NCI-H1436 treated with DMSO at 0.1 percent for 48 hours (cell line): Measurements from ENCODE around the gene C2CD2L.
"Not testable (repeated sequence)": the region's sequence is repeated elsewhere in the genome, so short reads cannot be mapped to it uniquely, and the experiment has no call there.

Experiments used
- DNase-seq: peaks from one replicate; lab custom pipeline; 2025; lab: John Stamatoyannopoulos, UW

C2CD2L gene

DNA sequence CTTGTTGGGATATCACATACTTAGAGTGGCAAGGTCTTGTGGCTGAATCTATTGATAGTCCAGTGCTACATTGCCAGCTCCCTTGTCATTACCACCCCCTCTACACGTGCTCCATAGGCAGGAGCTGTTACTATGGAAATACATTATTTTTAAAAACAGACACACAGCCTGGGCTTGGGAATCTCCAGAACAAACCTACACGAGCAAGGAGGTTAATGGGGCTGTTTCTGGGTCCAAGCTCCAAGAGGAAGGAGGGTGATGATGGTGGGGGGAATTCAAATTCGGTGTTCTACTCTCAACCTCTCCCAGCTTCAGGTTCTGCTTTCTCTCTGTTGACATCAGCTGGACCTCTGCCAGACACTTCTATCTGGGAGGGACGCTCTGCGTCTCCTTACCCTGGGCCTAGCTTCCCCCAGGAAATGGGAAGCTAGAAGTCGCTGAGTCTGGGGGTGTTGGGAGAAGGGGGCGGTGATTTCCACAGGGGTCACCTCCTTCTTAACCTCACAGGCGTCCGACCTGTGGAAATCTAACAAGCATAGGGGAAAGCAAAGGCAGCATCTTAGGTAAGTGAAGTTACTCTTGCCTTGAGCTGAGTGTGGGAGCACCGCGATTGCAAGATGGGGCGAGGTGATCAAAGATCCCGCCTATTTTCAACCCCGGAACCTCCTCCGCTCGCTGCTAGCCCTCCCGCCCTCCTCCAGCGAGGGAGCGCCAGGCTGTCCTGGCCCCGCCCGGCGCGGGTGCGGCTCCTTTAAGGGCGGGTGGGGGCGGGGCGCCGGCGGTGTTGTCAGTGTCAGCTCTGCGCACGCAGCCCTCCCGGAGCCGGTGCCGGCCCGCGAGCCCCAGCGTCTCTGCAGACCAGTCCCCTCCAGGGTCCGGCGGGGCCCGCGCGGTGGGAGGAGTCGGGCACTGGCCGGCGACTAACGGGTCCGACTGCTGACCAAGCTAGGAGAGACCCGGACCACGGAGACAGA lies at the start of gene C2CD2L:
C2CD2L (plus strand) TSS at position 781 of the 974 bp plus-strand sequence. CDS start 398 bp downstream, outside the sequence.
- peak; percentile 60 for DNase-seq

DNA sequence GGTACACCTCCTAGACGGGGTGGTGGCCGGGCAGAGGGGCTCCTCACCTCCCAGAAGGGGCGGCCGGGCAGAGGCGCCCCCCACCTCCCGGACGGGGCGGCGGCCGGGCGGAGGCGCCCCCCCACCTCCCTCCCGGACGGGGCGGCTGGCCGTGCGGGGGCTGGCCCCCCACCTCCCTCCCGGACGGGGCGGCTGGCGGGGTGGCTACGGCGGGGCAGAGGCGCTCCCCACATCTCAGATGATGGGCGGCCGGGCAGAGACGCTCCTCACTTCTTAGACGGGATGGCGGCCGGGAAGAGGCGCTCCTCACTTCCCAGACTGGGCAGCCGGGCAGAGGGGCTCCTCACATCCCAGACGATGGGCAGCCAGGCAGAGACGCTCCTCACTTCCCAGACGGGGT lies 48.0 kb upstream of the C2CD2L start:
- not testable (repeated sequence) for DNase-seq

DNA sequence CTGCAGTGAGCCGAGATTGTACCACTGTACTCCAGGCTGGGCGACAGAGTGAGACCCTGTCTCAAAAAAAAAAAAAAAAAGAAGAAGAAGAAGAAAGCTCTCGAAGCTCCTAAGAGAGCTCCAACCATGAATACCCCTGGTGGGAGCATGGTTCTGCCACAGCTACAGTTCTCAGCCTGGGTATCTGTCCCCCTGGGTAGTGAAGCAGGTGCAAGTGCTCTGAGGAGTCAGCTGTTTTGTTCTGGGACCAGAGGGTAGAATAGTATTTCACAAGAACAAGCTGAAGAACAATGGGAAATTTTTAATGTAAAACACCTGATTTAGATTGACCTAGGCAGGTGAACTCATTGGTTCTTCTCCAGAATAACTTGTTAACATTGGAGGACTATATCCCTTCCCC lies 45.9 kb upstream of the C2CD2L start:
- DNase-seq: no peak

DNA sequence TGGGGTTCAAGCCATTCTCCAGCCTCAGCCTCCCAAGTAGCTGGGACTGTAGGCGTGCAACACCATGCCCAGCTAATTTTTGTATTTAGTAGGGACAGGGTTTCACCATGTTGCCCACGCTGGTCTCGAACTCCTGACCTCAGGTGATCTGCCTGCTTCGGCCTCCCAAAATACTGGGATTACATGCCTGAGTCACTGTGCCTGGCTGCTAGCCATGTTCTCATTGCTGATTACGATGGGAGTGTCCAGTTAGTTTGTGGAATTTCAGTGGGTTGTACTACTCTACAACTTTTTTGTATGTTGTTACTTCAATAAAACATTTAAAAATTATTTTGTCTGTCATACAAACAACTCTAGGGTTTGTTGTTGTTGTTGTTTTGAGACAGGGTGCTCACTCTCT lies 44.4 kb upstream of the C2CD2L start:
- no peak for DNase-seq

DNA sequence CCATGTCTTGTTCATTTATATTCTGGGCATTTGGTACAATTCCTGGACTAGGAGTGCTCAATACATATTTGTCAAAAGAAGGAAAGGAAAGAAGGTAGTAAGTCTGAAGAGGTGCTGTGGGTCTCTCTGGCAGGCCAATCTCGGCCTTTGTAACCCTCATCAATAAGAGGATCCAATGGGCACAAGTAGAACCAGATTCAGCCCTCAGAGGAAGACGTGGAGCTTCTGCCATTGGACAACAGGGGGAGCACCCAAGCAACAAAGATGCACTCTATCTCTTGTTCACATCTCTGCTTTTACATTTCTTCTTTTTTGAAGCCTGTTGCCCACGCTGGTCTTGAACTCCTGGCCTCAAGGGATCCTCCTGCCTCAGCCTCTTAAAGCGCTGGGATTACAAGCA lies 41.8 kb upstream of the C2CD2L start:
- DNase-seq: no peak

DNA sequence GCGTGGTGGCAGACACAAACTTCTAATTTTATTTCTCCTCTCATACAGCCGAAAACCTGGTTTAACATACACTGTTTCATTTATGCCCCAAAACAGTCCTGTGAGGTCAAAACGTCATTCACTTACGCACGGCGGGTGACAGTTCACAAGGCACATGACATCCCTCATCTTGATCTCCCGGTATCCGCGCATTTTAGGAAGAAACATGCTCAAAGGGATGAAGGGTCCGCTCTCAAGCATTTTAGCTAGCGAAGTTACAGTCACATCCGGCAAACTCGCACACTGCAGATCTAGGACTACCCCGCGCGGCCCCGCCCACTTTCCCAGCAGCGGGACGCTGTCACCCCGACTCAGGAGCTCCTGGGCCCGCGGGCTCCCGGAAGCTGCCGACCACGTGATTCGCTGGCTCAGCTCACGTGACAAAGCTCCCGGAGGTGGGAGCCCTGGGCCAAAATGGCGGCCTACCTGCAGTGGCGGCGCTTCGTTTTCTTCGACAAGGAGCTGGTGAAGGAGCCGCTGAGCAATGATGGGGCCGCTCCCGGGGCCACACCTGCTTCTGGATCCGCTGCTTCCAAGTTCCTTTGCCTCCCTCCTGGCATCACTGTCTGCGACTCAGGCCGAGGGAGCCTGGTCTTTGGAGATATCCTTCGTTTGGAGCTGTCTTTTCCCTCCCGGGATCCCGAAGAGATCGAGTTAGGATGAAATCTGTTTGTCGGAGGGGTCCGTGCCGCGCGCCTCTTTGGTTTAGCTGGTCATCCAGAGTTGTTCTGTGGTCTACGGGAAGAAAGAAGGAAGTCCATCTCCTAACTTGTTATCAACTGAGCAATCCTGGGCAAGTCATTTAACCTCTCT lies 39.5 kb upstream of the C2CD2L start, which contains the start of gene VPS11:
VPS11 (plus strand) TSS at position 448 of the 852 bp plus-strand sequence; CDS start at position 454, 6 bp downstream.
- no peak for DNase-seq

DNA sequence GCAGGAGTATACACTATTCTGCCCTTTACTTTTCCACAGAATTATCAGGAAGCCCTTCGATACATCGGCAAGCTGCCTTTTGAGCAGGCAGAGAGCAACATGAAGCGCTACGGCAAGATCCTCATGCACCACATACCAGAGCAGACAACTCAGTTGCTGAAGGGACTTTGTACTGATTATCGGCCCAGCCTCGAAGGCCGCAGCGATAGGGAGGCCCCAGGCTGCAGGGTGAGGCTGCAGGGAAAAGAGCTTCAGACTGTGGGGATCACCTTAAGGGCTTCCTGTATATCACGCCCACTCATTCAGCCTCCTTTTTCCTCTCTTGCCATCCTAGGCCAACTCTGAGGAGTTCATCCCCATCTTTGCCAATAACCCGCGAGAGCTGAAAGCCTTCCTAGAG lies 29.3 kb upstream of the C2CD2L start:
- DNase-seq: no peak

DNA sequence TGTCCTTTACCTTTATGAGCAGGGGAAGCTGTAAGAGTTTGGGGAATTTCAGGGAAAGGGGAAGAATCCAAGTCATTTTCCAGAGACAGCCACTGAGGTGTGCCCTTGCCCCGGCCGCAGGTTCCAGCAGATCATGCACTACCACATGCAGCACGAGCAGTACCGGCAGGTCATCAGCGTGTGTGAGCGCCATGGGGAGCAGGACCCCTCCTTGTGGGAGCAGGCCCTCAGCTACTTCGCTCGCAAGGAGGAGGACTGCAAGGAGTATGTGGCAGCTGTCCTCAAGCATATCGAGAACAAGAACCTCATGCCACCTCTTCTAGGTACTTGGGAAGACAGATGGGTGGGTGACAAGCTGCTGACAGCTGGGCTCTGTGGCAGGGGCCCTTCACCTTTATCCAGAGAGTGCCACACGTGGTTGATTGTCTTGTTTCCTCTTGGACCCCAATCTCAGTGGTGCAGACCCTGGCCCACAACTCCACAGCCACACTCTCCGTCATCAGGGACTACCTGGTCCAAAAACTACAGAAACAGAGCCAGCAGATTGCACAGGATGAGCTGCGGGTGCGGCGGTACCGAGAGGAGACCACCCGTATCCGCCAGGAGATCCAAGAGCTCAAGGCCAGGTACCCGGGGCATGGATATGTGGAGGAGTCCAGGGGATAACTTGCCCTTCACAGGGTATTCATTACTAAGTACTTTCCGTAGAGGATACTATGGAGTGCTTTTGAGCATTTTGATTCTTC lies 28.3 kb upstream of the C2CD2L start:
- no peak for DNase-seq

DNA sequence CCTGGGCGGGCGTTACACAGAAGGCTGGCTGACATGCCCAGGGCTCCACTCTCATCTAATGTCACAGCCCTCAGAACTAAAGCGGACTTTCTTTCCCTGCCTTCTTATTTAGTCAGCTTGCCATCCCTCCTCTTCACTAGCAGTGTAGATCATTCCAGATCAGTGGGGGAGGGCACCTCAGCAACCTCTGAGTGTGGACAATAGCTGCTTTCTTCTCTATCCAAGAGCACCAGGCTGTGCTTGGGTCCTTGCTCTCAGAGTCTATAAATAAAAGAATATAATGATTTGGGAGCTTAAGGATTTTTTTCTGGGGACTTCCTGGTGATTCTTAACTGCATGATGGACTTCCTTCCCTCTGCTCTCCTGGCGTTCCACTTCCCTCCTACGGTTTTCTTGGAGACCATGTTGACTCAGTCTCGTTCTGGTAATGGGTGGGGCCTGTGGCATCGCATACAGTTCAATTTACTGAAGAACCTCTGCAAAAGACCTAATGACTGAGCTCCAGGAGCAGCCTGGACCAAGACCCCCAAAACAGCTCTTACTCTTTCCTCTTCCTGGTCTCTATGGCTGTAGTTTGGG lies 25.4 kb upstream of the C2CD2L start:
- DNase-seq: no peak

DNA sequence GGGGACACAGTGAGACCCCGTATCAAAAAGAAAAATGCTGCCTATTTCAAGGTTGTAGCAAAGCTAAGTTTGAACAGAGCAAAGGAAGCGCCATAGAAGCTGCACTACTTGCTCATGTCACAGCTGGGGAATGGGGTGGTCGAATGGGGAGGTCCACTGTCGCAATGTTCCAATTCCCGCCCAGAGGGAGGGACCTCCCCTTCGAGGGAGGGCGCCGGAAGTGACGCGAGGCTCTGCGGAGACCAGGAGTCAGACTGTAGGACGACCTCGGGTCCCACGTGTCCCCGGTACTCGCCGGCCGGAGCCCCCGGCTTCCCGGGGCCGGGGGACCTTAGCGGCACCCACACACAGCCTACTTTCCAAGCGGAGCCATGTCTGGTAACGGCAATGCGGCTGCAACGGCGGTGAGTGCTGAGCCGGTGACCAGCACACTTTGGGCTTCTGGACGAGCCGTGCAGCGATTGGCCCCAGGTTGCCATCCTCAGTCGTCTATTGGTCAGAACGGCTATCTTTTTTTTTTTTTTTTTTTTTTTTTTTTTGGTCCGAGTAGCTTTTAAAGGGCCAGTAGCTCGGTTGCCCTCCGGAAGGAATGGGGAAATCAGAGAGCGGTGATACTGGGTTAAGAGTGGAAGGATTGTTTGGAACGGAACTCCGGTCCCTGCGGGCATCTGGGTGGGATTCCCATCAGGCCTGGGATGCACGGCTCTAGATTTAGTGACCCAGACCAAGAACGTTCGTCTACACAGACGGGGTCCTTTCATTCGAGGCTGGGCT lies 22.3 kb upstream of the C2CD2L start, which contains the start of gene HMBS:
HMBS (plus strand) TSS at position 219 of the 774 bp plus-strand sequence; CDS start at position 372, 153 bp downstream.
- peak; percentile 82 for DNase-seq

DNA sequence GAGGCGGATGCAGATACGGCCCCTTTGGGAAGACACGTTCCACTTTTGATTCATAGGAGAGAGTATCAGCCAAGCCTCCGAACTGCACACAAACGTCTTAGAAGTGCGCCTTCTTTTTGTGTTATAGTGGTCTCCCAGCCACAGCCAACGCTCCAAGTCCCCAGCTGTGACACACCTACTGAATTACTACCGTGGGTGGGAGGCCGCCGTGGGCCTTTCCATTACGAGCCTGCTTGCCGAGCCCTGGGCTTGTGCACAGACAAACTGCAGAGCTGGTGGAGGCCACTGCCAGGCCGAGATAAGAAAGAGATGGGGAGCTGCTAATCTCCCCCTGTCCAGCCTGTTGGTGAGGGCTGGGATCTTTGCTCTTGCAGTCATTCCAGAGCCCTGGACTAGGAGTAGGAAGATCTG lies 21.7 kb upstream of the C2CD2L start:
- DNase-seq: no peak

DNA sequence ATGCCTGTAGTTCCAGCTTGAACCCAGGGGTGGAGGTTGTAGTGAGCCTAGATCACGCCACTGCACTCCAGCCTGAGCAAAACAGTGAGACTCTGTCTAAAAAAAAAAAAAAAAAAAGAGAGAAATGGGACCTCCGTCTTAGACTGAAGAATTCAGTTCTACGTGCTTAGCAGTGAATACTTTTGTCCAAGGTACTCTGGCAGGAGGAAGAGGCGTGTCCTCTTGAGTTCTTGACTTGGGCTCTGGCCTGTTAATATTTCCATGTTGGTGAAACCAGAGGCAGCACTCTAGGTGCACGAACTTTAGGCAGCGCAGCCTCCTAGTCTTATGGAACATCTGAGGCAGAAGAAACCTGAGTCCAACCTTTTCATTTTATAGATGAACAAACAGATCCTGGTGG lies 20.0 kb upstream of the C2CD2L start:
- no peak for DNase-seq

DNA sequence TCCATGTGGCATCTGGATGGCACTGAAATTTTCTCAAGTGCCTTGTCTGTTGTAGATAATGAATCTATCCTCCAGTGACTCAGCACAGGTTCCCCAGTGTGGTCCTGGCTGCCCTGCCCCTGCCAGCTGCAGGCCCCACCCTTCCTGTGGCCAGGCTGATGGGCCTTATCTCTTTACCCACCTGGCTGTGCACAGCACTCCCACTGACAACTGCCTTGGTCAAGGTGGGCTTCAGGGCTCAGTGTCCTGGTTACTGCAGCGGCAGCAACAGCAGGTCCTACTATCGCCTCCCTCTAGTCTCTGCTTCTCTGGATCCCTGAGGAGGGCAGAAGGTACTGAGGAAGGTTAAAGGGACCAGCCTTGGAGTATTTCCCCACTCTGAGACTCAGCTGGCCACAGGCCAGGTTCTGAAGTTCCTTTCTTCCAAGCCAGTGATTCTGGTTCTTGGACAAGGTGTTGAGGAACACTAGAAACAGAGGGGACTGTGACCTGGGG lies 19.4 kb upstream of the C2CD2L start:
- DNase-seq: no peak

DNA sequence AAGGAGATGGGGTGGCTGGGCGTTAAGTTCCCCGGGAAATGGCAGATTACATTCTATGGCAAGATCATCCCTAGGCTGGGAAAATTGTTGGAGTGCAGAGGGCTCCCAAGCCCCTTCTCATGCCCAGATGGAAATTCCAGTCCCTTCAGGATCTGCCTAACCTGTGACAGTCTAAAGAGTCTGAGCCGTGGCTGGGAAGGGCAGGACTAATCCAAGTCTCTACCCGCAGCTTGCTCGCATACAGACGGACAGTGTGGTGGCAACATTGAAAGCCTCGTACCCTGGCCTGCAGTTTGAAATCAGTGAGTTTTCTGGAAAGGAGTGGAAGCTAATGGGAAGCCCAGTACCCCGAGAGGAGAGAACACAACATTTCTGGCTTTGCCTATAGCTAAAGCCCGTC lies 18.7 kb upstream of the C2CD2L start:
- DNase-seq: no peak

DNA sequence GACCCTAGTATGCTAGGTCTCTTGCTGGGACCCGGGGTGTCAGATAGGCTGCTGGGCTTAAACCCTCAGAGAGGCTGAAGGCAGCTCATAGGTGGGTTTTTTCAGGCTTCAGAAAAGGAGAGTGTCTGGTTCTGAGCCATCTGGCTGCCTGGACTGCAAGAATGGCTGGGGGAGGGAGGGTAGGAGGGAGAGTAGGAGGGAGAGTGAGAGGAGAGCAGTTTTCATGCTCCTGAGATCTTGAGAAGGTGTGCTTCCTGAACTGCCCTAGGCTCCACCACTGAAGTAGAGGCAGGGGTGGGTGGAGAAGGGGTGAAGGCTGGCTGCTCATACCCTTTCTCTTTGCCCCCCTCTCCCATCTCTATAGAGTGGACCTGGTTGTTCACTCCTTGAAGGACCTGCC lies 17.8 kb upstream of the C2CD2L start:
- DNase-seq: no peak

DNA sequence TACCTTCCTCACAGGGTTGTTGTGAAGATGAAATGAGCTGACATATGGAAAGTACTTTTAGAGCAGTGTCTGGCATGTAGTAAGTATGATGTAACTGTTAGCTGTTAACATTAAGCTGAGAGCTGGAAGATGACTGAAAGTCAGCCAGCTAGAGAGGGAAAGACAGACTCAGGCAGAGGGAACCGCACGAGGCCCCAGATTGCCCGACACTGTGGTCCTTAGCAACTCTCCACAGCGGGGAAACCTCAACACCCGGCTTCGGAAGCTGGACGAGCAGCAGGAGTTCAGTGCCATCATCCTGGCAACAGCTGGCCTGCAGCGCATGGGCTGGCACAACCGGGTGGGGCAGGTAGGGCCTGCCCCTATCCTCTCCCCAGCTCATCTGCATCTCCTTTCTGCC lies 16.0 kb upstream of the C2CD2L start:
- DNase-seq: no peak

DNA sequence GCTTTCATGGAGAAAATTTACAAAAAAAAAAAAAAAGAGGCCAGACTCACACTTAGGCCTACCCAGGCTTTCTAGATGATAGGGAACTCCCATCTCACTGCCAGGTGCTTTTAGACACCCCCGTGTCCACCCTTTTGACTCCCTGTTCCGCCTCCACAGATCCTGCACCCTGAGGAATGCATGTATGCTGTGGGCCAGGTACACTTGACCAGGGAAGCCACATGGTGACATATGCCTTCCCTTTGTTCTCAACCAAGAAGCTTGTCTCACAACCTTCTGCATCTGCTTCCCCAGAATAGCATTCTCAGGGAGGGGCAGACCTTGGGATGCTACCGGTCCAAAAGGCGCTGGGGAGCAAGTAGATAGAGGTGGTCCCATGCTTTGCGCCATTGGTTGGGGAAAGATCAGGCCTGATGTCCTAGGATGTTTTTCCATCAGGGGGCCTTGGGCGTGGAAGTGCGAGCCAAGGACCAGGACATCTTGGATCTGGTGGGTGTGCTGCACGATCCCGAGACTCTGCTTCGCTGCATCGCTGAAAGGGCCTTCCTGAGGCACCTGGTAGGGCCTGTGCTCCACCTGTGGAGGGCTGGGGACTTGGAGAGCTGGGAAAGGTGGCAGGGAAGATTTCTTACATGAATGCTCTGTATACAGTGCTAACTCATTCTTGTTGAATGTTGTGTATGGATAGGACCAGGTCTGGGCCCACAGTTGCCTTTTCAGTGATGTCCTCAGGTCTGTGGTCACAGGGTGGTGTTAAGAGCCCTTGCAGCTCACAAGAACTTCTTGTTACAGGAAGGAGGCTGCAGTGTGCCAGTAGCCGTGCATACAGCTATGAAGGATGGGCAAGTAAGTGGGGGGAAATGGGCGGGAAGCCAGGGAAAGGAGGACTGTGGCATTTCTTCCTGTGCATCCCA lies 14.9 kb upstream of the C2CD2L start:
- no peak for DNase-seq

DNA sequence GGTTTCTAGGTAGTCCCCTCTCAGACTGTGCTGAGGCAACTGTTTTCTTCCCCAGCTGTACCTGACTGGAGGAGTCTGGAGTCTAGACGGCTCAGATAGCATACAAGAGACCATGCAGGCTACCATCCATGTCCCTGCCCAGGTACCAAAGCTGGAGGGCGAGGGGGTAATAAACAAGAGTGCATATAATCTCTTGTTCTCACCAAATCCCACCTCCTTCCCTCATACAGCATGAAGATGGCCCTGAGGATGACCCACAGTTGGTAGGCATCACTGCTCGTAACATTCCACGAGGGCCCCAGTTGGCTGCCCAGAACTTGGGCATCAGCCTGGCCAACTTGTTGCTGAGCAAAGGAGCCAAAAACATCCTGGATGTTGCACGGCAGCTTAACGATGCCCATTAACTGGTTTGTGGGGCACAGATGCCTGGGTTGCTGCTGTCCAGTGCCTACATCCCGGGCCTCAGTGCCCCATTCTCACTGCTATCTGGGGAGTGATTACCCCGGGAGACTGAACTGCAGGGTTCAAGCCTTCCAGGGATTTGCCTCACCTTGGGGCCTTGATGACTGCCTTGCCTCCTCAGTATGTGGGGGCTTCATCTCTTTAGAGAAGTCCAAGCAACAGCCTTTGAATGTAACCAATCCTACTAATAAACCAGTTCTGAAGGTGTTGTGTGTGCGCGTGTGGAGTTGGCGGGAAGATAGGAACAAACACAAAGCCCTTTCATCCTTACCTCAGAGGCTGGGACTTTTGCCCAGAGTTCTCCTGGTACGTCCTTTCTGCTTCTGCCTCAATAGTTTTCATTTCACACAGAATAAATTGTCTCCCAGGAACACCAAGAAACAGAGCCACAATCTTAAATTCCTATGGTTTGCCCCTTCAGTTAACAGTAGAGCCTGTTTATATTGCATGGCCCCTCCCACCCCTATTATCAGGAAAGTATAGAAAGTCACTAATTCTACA lies 14.0 kb upstream of the C2CD2L start:
- DNase-seq: no peak
